ENCODE measurements around the gene CEP152. TPM values are rescaled to one million over a fixed set of nuclear protein-coding genes. Genes with fewer than 3 reads are reported as not detected.

CEP152 gene
- total RNA-seq, 1 experiment from 2014 or later, result 2.3 TPM

DNA sequence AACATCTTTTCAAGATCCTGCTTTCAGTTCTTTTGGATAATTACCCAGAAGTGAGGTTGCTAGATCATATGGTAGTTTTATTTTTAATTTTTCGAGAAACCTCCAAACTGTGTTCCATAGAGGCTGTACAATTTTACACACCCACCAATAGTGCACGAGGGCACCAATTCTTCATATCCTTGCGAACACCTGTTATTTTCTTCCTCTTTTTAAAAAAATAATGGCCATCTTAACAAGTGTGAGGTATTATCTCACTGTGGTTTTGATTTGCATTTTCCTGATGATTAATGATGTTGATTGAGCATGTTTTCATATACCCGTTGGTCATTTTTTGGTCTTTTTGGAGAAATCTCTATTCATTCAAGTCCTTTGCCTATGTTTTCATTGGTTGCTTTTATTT, 17.6 kb upstream of the CEP152 start:
- Histone ChIP-seq H3K36me3 (no peaks in the 10 kb centered on the region), H3K27me3 (no peaks in the 10 kb centered on the region)
- DNase-seq, result no peak

DNA sequence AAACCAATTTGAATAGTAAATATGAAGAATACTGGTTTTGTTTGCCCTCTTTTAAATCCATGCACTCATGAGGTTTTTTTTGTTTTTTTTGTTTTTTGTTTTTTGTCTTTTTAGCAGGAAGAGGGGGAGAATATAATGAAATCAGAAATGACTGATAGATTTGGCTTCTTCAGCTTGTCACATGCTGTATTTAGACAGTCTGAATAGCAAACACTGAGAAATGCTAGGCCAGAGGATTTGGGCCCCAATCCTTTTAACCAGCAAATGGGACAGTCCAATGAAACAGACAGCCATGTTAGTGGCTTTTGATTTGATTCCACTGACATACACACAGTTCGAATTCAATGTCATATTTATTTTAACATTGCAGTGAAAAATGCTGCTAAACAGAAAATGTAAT, 14.2 kb upstream of the CEP152 start:
- no peaks in the 10 kb centered on the region for H3K27me3 ChIP-seq
- no peak for DNase-seq
- peaks cover 6% of the 10 kb centered on the region; the same call in 1 of the 2 replicates for H3K9me3 ChIP-seq
- no peaks in the 10 kb centered on the region for H3K36me3 ChIP-seq
- no peak overlapping the region for H3K4me3 ChIP-seq

More for the DNA sequence above, 17.6 kb upstream of the CEP152 start:
- H3K4me3 ChIP-seq, result no peak overlapping the region
- peaks cover 2% of the 10 kb centered on the region for H3K9me3 ChIP-seq

GRCh38 chr15:48823706-48824105, 12.8 kb upstream of the CEP152 start:
- DNase-seq, result no peak
- H3K9me3 ChIP-seq, result peaks cover 6% of the 10 kb centered on the region; the same call in 1 of the 2 replicates
- no peak overlapping the region for H3K4me3 ChIP-seq
- H3K36me3 ChIP-seq, result no peaks in the 10 kb centered on the region
- no peaks in the 10 kb centered on the region for H3K27me3 ChIP-seq

DNA sequence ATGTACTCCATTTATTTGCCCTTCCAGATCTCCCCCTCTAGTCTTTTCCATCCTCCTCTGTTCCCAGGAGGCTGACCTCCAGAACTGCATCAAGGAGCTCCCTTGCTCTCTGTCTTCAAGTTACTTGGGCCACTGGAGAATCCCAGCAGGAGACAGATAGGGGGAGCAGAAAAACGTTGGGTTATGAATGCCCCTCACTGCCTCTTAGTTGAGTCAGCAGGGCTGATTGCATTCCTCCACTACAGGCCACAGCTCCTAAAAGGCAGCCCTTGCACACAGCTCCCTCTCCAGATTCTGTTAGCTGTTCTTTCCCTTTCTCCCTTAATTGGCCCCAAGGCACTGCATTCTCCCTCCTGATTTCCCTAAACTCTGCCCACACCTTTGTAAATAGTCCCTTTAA, 12.4 kb upstream of the CEP152 start:
- DNase-seq, result no peak
- Histone ChIP-seq H3K27me3 (no peaks in the 10 kb centered on the region), H3K9me3 (peaks cover 6% of the 10 kb centered on the region; the same call in 1 of the 2 replicates), H3K36me3 (no peaks in the 10 kb centered on the region), H3K4me3 (no peak overlapping the region)

- Histone ChIP-seq H3K4me3 (no peak overlapping the region), H3K36me3 (no peaks in the 10 kb centered on the region), H3K27me3 (no peaks in the 10 kb centered on the region), H3K9me3 (no peaks in the 10 kb centered on the region)
- peak; percentile 13 for DNase-seq
These were observed 3.4 kb upstream of the CEP152 start for GRCh38 chr15:48814286-48814685.

DNA sequence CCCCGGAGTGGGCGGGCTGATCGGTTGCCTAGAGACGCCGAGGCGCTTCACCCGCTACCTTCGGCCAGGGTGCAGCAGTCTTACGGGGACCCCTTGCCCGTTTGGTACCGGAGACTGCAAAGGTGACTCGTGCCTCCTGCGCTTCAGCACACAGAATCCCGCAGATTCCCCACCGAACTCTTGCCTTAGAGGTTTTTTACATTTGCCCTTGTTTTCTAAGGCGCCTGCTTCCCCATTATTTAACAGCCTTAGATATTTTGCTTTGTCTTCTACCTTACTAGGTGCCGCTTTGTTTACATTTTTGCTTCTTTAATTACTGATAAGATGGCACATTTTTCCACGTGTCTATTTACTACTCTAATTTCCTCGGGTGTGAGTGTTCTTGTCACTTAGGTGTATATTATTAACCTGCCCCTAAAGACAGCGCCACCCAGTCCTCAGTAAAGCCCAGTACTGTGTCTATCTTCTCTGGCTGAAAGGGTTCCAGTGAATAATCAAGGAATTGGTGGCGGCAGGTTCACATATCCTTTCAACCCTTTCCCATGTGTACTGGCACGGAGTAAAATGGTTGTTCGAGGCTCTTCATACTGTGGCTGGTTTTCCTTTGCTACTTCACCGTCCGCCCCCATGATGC, 573 bp upstream of the CEP152 start:
- Histone ChIP-seq H3K9me3 (no peaks in the 10 kb centered on the region), H3K27me3 (no peaks in the 10 kb centered on the region), H3K4me3 (peak overlapping the region; percentile 77), H3K36me3 (no peaks in the 10 kb centered on the region)
- no peak for DNase-seq

DNA sequence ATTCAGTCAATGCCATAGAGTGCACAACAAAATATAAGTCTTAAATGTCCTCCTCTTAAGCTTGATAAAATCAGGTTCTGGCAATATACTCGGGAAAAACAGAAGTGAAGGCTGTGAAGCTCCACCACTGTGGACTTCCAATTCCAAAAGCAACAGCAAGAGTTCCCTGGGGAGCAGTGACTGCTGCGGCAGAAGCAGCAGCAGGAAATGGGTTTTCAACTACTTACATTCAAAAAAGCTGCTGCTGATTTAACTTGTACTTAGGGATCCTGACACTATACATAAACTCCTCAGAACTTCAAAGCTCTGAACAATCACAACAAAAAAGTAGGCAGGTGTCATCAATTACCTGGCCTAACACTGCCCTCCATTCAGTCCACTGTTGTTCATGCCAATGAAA, 4.7 kb downstream of the CEP152 start:
- H3K9me3 ChIP-seq, result no peaks in the 10 kb centered on the region
- peaks cover 4% of the 10 kb centered on the region; the same call in 1 of the 2 replicates for H3K36me3 ChIP-seq
- no peaks in the 10 kb centered on the region for H3K27me3 ChIP-seq
- DNase-seq, result peak; percentile 42
- no peak overlapping the region for H3K4me3 ChIP-seq

DNA sequence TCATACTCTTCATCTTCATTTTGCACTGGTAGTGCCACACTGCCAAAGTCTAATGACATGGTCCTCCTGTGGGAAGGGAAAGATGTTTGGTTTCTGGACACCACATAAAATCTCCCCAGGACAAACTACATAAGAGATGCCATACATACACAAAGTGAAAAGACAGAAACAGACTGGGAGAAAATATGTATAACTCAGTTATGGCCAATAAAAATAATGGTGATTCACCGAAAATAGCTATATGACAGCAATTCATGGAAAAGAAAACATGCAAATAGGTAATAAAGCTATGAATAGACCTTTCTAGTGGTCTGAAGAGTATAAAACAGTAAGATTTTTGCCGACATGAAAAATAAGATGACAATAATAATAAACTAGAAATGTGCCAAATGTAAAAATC, 5.3 kb downstream of the CEP152 start:
- Histone ChIP-seq H3K36me3 (peaks cover 4% of the 10 kb centered on the region; the same call in 1 of the 2 replicates), H3K9me3 (no peaks in the 10 kb centered on the region), H3K4me3 (no peak overlapping the region), H3K27me3 (no peaks in the 10 kb centered on the region)
- DNase-seq, result no peak

DNA sequence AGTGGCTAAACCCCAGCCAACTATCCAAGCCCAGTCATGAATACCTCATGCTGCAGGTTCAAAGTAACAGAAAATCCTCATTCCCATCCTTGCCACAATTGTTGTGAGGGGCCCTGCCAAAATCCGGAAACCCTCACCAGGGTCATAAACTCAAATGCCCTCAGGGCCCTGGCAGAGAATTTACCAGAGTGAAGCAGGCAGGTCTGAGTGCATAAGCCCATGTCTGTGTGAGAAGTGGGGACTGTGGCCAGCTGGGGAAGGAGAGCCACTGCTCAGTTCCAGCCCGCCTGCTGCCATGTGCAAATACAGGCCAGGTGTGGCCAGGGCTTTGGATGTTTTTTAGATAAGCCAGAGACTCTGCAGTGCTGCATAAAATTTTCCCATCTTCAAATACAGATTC, 7.0 kb downstream of the CEP152 start:
- H3K9me3 ChIP-seq, result no peaks in the 10 kb centered on the region
- H3K36me3 ChIP-seq, result peaks cover 4% of the 10 kb centered on the region; the same call in 1 of the 2 replicates
- H3K4me3 ChIP-seq, result no peak overlapping the region
- DNase-seq, result peak; percentile 50
- H3K27me3 ChIP-seq, result no peaks in the 10 kb centered on the region

DNA sequence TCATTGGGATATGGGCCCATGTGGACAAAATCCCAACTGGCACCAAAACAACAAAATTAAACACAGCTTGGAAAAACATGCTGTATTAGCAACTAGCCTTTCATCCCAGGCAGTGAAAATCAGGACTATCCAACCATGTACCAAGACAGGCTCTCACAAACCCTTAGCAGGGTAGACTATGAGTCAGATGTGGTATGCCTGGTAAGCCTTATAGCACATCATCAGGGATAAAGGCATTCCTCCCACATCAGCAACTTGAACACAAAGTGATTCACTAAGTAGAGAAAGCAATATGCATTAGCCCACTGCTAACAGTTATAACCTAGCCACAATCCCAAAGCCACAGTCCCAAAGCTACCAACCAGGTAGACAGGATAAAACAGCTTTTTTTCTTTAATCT, 8.0 kb downstream of the CEP152 start:
- Histone ChIP-seq H3K9me3 (no peaks in the 10 kb centered on the region), H3K36me3 (peaks cover 4% of the 10 kb centered on the region; the same call in 1 of the 2 replicates), H3K4me3 (no peak overlapping the region), H3K27me3 (no peaks in the 10 kb centered on the region)
- DNase-seq, result peak; percentile 57

DNA sequence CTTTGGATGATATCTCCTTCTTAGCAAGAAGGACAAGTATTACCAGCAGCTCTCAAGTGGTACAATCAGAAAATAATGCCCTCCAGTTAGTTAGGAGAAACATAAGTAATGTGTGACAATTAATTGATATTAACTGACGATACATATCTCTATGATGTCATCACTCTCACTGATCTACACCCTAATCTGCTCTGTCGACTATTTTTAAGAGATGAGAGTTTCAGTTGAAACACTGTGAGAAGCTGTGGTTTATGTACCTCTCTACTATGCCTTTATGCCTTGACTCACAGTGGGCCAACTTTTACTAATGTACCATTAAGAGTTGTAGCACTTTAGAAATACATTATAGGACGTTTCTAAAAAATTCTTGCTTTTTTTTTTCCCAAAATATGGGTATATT, 8.6 kb downstream of the CEP152 start:
- H3K36me3 ChIP-seq, result peaks cover 4% of the 10 kb centered on the region; the same call in 1 of the 2 replicates
- DNase-seq, result no peak
- H3K9me3 ChIP-seq, result no peaks in the 10 kb centered on the region
- no peak overlapping the region for H3K4me3 ChIP-seq
- H3K27me3 ChIP-seq, result no peaks in the 10 kb centered on the region

GRCh38 chr15:48800811-48801455, 9.9 kb downstream of the CEP152 start:
- H3K9me3 ChIP-seq, result no peaks in the 10 kb centered on the region
- H3K36me3 ChIP-seq, result peaks cover 10% of the 10 kb centered on the region
- no peak overlapping the region for H3K4me3 ChIP-seq
- DNase-seq, result no peak
- no peaks in the 10 kb centered on the region for H3K27me3 ChIP-seq

GRCh38 chr15:48800245-48800644, 10.6 kb downstream of the CEP152 start:
- H3K27me3 ChIP-seq, result no peaks in the 10 kb centered on the region
- H3K9me3 ChIP-seq, result no peaks in the 10 kb centered on the region
- H3K4me3 ChIP-seq, result no peak overlapping the region
- H3K36me3 ChIP-seq, result peaks cover 17% of the 10 kb centered on the region
- DNase-seq, result no peak

DNA sequence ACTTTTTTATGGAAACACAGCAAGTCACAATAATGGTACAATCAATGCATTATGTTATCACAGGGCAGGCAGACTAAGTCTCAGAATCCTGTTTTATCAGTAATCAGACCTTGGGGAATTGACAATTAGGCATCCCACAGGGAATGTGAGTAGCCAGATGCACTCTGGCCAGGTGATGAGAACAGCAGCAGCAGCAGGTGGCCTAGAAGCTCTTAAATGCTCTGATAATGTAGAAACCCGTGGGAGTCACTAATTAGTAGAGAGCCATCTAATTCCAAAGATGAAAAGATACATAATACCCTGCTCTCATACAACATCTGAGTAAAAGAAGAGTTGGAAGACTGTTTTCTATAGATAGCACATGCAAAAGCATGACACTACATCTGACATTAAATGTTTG, 12.6 kb downstream of the CEP152 start:
- Histone ChIP-seq H3K9me3 (no peaks in the 10 kb centered on the region), H3K4me3 (no peak overlapping the region), H3K27me3 (no peaks in the 10 kb centered on the region), H3K36me3 (peaks cover 26% of the 10 kb centered on the region)
- DNase-seq, result no peak

DNA sequence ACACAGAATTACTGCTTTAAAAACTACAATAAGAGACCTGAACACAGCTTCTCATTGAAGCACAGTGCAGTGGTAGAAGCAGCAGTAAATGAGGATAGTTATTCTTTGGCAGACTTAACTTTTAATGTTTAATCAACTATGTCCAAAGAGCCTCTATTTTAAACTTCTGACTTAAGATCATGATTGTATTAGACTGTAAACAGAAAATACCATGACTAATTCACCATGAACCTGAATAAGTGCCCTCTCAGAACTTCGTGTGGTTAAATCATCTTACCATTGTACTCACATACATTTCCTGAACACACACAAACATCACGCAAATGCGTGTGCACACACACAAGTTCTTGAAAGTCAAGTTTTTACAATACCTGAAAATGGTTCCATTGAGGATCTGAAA, 13.9 kb downstream of the CEP152 start:
- H3K4me3 ChIP-seq, result no peak overlapping the region
- peaks cover 40% of the 10 kb centered on the region for H3K36me3 ChIP-seq
- DNase-seq, result no peak
- H3K9me3 ChIP-seq, result no peaks in the 10 kb centered on the region
- H3K27me3 ChIP-seq, result no peaks in the 10 kb centered on the region

DNA sequence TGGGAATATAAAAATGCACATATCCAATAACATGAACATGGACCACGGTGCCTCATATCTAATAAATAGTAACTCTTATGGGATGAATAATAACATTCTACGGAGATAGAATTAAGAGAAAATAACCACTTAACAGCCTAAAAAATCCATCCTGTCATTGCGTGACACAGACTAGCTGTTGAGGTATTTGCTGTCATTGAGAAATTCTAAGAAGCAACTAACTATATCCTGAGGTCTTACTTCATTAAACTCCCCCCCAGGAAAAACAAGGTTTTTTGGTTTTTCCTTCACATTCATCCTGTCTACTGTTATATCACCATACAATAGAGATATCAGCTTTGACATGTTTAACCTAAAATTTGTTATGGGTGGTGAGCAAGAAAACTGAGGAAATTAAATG, 14.3 kb downstream of the CEP152 start:
- Histone ChIP-seq H3K9me3 (no peaks in the 10 kb centered on the region), H3K36me3 (peaks cover 43% of the 10 kb centered on the region), H3K27me3 (no peaks in the 10 kb centered on the region), H3K4me3 (no peak overlapping the region)
- no peak for DNase-seq

DNA sequence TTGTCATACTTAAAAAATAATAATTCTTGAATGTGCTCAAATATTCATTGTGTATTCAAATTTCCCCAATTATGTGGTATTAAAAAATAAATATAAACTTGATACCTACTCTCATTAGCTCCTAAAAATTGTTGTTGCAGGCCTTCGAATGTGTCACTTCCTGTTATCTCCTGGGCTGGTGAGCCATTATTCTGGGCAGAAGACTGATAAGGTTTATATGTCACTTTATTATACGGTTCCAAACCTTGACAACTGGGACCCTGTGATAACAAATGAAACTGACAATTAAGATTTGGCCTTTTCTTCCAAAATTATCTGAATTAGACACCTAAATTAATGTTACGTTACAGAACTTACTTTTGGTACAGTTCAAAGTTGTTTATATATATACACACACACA, 15.0 kb downstream of the CEP152 start:
- H3K9me3 ChIP-seq, result no peaks in the 10 kb centered on the region
- H3K36me3 ChIP-seq, result peaks cover 46% of the 10 kb centered on the region
- DNase-seq, result no peak
- no peaks in the 10 kb centered on the region for H3K27me3 ChIP-seq
- no peak overlapping the region for H3K4me3 ChIP-seq

DNA sequence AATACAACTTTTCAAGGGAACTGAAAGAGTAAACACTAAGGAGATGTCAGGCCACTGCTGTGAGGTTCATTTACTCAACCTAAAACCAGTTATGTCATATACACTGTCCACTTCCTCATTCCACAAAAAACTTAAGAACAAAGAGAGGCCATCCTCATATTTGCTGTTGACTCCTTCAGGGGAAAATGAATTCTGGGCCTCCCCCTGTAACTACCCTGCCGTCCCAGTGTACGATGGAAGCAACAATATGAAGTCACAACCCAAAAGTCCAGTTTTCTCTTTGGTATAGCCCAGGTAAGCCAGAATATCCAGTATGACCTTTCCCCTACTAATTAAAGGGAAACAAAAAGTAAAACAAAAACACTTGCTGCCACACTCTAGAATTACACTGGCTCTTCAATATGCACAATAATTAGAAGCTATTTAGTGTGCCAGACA, 16.2 kb downstream of the CEP152 start:
- no peaks in the 10 kb centered on the region for H3K9me3 ChIP-seq
- no peaks in the 10 kb centered on the region for H3K27me3 ChIP-seq
- no peak overlapping the region for H3K4me3 ChIP-seq
- DNase-seq, result no peak
- H3K36me3 ChIP-seq, result peaks cover 56% of the 10 kb centered on the region
